GM13977 (cell line): Measurements from ENCODE around the gene SCN11A.

Experiments used
- DNase-seq: peaks from one replicate; pipeline ENCODE4 v3.0.0; 2012; ENCODE audit warnings: low spot score
- in situ Hi-C: fragments of 300-500 bp; cut with MboI; formaldehyde crosslinking; loops from one replicate; pipeline ENCODE4 v1.12.0; 2022; ENCODE audit warnings: low sequenced_read_pairs, low pct_unique_long_range_greater_than_20kb, mixed read lengths, inconsistent platforms; ENCODE audit not compliant: unreplicated experiment
- TF ChIP-seq, protein P1 (sequence below): IDR thresholded peaks from 2 replicates; pipeline ENCODE4 v1.5.1; 2012; ENCODE audit warnings: mild to moderate bottlenecking, control low read depth; ENCODE audit not compliant: insufficient read depth; ENCODE audit errors: extremely low read depth, missing control alignments

Gene SCN11A

DNA sequence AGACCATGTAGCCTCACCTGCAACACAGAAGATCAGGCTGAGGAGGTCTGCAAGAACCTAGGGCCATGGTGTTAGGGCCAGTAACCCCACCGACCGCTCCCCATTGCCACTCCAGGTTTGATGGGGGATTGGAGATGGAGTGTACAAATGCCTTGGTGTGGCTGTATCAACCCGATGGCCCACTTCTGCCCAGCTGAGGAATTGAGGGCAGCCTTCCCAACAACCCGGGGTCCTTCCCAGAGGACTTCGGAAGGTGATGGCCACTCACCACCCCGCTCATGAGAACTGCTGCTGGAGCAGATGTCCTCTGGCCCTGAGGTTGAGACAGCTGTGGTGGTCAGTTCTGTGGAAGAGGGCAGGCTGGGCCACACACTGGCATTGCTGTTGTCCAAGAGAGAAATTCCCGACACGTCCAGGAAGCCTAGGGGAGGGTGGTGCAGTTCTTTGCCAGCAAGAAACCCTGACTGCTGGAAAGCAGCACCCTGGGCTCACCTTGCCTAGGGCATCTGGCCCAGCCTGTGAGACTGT is 46.8 kb upstream of the SCN11A start:
- TF ChIP-seq, protein P1, sequence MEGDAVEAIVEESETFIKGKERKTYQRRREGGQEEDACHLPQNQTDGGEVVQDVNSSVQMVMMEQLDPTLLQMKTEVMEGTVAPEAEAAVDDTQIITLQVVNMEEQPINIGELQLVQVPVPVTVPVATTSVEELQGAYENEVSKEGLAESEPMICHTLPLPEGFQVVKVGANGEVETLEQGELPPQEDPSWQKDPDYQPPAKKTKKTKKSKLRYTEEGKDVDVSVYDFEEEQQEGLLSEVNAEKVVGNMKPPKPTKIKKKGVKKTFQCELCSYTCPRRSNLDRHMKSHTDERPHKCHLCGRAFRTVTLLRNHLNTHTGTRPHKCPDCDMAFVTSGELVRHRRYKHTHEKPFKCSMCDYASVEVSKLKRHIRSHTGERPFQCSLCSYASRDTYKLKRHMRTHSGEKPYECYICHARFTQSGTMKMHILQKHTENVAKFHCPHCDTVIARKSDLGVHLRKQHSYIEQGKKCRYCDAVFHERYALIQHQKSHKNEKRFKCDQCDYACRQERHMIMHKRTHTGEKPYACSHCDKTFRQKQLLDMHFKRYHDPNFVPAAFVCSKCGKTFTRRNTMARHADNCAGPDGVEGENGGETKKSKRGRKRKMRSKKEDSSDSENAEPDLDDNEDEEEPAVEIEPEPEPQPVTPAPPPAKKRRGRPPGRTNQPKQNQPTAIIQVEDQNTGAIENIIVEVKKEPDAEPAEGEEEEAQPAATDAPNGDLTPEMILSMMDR: no peak
- in situ Hi-C loops: loop anchor here (10.0 kb wide), 1 partner anchor 176 kb away; no protein-coding TSS in a partner anchor
- DNase-seq: no peak

DNA sequence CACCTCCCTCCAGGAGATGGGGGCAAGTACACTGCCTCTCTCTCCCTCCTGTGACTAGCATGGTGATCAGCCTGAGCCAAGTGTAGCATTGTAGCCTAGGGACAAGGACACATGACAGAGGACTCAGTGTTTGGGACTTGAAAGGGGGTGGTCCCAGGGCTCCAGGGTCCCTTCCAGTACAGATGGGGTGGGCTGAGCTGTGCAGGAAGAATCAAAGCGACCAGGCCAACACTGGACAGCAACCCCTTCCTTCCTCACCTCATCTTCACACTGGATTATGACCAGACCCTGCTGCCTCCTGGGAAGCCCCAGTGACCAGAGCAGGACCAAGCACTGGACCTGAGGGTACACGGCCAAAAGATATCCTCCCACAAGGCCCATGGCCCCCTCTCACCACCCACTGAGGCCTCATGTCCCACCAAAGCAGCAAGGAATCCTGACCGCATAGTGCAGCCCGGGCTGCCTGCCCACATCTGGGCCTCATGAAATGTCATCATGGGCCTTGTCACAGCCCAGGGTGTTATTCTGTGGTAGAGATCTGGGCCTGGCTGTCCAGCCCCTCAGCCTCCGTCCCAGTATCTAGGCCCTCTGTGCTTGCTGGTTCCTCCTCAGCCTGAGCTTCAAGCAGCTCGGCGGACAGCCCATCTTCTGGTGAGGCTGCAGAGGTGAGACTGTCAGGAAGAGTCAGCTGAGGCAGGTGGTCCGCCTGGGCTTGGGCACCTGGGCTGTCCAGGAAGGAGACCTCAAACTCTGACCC is 46.1 kb upstream of the SCN11A start:
- DNase-seq: no peak
- TF ChIP-seq, protein P1: no peak
- in situ Hi-C loops: loop anchor here (10.0 kb wide), 1 partner anchor 177 kb away; no protein-coding TSS in a partner anchor

DNA sequence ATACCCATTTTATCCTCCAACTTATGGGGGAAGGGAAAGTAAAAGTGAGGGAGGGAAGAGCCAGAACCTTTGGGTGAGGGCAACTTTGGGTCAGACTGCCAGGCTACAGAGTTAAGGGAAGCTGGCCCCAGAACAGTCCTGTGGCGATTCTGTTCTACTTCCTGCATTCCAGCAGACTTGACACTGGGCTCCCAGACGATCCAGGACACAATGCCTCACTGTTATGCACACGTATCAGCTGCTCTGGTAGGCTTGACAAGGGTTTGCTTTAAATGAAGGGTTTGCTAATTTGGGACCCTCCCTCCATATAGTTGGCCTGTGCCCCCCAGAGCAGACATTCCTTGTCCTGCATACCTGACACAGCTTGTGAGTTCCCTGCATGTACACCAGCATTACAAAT is 45.0 kb upstream of the SCN11A start:
- TF ChIP-seq, protein P1: no peak
- no peak for DNase-seq
- in situ Hi-C loops: loop anchor here (10.0 kb wide), 1 partner anchor 178 kb away; no protein-coding TSS in a partner anchor

DNA sequence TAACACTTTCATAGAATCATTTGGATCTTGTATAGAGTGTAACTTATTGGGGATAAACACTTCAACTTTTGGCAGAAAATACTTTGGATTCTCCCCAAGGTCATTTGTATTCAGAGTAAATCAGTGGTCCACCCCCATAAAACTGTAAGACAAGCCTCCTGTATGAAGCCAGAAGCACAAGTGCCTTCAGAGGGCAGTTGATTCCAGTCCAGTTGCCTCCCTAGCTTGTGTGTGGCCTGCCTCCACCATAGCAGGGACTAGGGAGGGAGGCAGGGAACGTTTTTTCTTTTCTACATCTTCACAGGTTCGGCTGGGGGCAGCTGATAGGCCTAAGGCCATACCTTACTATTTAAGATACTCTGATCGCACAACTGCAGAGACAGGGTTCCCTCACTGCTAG is 44.0 kb upstream of the SCN11A start:
- no peak for DNase-seq
- in situ Hi-C loops: loop anchor here (10.0 kb wide), 1 partner anchor 179 kb away; no protein-coding TSS in a partner anchor
- TF ChIP-seq, protein P1: no peak

DNA sequence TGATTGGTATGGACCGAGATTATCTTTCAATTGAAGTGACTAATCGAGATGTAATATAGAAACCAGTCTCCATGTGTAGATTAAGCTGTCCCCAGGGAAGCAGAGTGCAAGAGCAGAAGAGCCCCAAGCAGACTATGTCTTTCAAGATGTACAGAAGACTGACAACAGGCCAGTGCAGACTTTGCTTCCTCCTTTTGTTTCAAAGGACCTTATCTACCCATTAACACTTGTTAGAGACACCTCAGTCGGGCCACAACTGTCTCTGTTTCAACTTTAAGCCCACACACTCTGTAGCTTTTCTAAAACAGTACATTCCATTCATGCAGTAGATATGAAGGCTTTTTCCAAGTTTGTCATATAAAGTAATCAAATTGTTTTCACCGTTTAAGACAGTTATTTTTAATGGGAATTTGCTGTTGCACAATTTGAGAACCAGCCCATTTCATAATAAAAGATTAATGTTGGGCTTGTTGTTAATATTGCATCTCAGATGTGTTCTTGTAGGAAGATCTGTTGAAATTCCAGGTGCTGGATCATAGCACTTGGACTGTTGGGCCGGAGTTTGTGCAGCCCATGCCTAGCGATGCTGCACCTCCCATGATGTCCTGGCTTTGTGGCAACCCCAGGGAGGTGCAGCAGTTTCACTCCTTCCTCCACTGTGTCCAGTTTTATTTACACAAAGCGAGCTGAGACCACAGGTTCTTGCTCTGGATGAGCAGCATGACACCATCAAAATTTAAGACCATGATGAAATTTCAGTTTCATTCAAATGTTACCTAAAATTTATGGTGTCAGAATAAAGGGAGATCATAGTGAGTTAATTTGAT is 43.3 kb upstream of the SCN11A start:
- no peak for DNase-seq
- TF ChIP-seq, protein P1: no peak

DNA sequence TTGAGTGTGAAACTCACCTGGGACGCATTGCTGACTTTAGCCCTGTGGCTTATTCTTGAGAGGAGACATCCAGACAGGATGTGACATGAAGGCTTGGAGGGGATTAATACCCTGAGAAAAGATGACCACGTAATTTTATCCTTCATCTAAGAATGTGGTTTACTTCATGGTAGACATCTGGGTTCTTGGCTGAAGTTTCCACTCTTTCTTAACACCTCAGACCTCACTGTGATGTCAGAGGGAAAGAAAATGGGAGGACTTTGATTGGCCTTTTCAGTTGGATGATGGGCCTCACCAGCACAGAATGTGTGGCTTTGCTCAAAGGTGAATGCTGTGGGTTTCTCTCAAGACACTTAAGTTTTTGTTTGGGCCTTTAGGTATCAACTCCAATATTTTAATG is 39.2 kb upstream of the SCN11A start:
- DNase-seq: no peak
- TF ChIP-seq, protein P1: no peak
- in situ Hi-C loops: loop anchor here (10.0 kb wide), 1 partner anchor 184 kb away; no protein-coding TSS in a partner anchor

More for the DNA sequence above, 43.3 kb upstream of the SCN11A start:
- in situ Hi-C loops: loop anchor here (10.0 kb wide), 1 partner anchor 180 kb away; no protein-coding TSS in a partner anchor
